Midbrain (tissue), 1 donor: ENCODE measurements around the gene PHACTR1.
A peak's percentile ranks its signal among the peaks of the same experiment; 100 is the strongest.

Experiments
- DNase-seq: peaks from one replicate; lab custom pipeline; 2025; lab: John Stamatoyannopoulos, UW

Gene PHACTR1

DNA sequence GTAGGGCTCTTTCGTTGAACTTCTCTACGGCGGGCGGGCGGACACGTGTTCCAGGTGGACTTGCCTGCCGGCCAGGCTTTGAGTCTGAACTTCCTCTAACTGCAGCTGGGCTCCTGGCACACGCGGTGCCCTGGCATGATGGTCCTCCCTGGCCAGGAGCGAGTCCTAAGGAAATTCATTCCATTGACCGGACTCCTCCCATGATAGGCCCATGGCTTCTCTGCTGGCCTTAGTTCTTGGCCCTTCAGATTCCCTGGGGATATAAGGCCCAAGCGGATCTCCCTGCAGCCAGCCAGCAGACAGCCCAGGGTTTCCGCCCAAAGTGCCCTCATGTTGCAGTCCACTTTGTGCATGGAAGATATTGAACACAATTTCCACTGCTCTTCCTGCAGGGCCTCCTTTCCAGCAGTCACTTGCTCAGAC lies 572.4 kb downstream of the PHACTR1 start:
- no peak for DNase-seq

DNA sequence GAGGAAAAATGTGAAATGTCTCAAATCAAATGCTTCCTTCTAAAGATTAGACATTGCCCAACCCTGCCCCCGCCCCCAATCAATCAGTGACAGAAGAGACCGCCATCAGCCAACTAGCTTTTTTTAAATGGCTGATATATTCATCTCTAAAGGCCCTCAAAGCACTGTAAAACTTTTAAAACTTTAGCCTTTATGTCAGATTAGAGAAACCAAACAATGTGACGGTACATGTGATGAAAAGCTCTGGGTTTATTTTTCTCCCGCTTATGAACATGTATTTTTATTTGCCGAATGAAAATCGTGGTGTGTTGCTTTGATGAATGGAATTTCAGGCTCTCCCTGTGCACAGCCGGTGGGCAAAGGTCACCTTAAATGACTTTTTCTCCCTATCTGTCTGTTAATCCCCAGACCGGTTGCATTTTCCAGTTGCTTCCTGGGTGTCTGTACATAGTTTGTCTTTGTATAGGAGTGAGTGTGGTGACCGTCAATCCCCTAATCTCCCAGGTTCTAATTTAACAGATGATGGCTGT lies 573.3 kb downstream of the PHACTR1 start:
- DNase-seq = no peak

DNA sequence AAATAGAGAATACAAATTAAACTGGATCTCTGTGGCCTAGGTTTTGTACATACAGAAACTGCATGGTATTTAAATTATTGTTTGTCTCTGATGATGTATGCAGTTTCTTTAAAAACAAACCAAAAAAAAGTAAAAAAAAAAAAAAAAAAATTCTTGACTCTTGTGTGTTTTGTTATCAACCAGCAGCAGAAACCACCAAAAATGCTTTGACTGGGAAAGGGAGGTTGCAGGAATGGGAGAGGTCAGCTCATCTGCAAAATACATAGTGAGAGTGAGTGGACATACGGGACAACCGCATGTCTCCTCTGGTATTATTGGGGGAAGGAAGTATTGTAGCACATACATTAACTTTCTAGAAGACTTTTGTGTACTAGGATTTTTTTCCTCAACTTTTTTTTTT lies 573.8 kb downstream of the PHACTR1 start:
- DNase-seq = no peak

DNA sequence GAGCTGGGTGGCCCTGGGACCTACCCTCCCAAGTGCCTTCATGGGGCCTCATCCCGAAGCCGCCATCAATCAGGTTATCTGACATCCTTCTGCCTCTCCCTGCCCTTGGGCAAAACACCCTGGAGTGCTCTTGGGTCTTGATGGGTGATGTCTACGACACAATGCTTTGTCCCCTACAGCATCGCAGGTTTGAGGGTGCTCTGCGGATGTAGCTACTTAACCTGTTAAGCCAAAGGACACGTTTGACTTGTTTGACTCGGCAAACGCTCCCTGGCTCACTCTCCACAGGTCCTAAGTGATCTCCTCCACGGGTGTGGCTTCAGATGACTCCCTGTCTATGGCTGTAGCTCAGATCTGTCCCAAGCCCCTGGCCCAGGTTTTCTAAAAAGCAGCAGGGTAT lies 576.2 kb downstream of the PHACTR1 start:
- DNase-seq = no peak

DNA sequence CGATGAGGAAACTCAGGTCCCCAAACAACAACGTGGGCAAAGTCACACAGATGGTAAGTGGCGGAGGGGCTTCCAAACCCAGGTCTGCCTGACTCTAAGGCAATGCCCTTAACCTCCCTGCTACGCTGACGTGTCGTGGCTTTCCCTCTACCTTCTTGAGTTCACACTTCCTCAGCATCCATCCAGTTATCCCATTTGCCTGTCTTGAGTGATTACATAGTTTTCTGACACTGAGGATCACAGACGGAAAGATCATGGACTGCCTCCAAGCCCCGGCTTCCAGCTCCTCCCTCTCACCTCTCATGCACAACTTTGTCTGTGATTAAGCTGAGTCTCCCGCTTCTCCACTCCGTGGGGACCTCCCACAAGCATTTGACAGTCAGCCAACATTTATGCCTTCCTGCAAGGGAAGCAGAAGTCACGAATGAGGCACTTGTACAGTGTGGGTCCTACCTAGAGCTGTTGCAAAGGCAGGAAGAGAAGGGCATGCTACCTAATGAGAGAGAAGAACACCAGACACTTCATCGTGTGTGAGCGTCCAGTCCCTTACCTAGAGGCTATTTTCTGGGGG lies 578.0 kb downstream of the PHACTR1 start:
- DNase-seq = no peak

DNA sequence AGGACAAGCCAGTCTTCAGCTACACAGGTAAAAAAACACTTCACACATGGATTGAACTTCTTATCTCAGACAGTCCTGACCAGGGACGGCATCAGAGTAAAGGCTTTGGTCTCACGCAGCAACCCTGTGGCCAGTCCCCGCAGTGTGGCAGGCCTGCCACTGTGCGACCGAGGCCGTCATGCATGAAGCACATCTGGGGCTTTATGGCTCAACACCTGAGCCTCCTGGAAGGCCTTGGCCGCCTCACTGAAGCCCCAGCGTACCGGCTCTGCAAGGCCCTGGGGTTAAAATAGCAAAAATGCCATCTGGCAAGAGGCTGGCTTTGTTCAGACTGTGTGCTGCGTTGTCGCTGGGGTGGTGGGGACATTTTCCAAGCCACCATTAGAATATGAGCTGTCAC lies 579.0 kb downstream of the PHACTR1 start:
- DNase-seq = no peak

DNA sequence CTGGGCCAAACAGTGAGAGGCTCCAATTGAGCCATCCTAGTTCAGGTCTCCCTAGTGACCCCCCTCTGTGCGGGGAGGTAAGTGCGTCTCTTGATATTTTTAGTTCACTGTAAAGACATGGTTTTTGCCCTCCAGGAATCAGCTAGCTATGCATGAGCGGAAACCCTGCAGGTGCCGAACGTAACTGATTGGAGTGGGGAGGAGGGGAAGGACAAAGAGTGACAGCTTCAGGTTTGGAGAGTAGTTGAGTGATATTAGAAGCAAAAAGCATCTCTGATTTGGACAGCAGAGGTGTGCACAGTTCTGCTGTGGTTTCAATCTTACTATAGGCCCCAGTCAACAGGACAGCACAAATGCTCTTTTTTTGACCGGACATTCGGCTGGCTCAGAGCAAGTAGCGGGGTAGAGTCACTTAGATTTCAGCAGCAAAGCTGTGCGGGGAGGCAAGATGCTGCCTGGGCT lies 580.0 kb downstream of the PHACTR1 start:
- no peak for DNase-seq

DNA sequence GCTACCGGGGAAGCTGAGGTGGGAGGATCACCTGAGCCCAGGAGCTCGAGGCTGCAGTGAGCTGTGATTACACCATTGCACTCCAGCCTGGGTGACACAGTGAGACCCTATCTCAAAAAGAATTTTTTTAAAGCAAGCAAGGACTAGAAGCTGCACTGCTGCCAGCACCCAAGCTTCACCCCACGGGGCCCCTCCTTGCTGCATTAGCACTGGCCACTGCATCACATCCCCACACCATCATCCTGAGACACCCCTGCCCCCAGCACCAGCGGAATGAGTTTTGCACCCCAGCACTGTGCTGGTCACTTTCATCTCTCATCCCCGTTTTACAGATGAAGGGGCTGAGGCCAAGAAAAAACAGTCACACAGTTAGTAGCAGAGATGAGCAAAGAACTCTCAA lies 580.8 kb downstream of the PHACTR1 start:
- DNase-seq = no peak

DNA sequence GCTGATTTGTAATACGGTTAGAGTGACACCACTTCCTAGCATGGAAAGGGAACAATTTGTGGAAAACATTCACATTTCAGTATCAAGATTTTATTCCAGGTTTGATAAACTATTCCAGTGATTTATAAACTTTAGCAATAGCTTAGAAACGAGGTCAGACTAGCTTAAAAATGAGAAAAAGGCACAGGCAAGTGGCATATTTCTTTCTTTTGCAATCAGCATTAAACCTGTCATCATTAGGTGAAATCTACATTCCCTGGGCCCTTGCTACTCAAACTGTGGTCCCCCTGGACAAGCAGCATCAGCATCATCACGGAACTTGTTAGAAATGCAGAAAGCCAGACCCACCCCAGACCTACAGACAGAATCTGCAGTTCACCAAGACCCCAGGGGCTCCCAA lies 581.9 kb downstream of the PHACTR1 start:
- no peak for DNase-seq

DNA sequence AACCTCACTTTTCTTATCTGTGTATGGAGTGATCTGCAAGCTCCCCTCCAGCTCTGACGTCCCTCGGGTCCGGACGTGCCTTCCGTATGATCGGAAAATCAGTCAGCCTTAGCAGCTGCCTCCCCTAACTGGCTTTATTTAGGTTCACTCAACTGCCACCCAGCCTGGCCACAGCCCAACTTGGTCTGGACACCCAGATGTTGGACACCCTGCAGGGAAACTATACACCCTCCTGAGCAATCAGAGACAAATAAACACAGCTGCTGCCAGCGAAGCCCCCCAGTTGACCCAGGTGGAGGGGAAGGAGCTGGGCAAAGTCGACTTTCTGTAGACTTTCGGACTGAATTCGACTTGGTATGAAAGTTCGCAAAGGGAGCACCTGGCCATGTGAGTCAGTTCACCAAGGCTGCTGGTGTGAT lies 582.8 kb downstream of the PHACTR1 start:
- no peak for DNase-seq

DNA sequence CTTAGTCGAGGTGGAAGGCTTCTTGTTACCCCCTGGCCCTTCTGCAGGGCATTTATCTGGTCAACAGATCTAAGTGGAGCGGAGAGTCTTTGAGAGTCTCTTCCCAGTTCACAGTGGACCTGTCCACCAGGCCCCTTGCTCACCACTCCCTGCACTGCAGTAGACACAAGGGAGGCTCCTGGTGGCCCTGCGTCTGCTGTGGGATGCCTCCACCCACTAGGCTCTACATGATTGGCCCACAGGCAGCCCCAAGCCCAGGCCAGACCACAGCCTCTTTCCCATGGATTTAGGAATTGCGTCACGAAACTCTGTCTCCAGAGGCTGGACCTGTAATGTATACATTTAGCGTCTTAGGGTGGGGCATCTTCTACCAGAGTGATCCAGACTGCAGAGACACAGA lies 583.4 kb downstream of the PHACTR1 start:
- no peak for DNase-seq

DNA sequence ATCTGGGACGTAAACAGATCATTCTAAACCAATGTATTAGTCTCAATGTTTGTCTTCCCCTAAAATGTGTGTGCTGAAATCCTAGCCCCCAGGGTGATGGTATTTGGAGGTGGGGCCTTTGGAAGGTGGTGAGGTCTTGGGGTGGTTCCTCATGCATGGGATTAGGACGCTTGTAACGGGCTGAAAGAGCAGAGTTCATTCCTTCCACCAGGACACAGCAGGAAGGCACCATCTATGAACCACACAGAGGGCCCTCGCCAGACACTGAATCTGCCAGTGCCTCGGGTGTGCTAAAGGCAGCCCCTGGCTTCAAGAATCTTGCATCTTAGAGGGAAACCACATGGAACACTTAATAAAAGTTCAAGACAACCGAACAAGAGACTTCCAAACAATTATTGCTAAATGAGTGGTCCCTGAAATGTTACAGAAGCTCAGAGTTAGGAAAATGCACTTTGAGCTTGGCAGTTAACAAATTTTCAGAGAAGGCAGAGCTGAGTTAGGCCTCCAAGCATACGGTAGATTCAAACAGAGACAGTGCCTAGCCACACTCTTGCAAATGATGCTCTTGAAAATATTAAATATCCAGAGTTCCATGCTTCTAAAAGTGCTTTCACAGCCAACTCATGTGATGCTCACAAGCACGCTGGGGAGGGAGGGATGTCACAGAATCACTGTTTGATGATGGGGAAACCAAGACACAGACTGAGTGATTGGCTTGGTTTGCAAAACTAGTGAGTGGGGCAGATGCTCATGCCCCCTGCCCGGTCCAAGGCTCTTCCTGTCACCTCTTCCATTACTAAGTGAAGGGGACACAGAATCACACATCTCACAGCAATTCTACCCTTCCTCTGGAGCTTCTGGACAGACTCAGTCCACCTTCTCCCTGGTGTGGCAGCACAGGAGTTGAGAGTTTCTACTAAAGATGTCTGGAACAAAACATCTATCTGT lies 584.4 kb downstream of the PHACTR1 start:
- no peak for DNase-seq

DNA sequence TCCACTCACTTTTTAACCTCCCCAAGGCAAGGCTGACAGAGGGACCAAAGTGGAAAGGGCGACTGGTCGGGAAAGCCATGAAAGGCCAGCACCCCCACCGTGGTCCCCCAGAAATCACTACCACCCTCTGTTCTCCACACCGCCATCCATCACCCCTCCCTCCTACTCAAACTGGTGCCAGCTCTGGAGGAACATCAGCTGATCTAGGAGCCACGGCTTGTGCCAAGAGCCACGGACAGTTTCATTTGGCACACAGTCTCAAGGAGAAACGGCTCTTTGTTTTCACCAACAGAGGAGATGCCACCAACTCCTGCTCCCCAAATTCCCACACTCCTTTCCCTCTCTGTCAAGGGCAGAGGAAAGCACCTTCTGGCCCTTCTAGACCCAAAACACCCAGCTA lies 585.7 kb downstream of the PHACTR1 start:
- peak; percentile 69 for DNase-seq

DNA sequence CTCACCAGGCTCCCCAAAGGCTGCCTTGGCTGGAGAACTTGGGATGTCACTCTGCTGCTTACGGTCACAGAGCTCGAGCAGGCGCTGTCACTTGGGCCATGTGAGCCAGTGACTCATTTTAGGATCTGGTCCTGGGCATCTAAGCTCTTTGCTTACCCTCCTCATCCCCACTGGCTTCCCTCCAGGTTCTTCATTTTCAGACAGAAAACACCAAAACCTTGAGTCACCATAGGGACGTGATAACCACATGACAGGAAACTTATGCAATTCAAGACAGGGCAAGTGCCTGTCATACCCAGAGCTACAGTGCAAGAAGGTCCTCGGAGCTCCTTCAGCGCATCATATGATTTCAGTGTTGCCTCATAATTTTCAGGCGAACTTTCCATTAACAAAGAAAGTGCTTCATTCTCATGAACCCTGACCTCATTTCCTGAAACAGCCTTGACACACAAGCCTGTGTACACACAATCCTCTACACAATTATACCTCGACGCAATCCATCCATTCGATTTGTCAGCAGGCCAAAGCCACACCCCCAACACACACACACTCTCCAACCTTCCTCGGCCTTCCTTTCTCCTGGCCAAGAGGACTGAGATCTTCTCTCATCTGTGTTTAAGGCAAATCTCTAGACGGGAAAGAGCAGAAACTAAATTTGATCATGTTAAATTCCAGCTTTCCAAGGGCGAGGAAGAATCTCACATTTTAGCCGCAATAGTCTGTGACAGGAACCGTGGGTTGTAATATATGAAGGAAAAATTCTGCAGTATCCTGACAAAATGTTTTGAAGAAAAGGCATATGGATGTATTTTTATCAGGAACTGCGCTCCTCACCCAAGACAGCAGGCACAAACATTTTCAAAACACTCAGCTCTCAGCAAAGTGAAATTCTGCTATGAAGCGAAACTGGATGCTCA lies 586.4 kb downstream of the PHACTR1 start:
- DNase-seq = peak; percentile 43

DNA sequence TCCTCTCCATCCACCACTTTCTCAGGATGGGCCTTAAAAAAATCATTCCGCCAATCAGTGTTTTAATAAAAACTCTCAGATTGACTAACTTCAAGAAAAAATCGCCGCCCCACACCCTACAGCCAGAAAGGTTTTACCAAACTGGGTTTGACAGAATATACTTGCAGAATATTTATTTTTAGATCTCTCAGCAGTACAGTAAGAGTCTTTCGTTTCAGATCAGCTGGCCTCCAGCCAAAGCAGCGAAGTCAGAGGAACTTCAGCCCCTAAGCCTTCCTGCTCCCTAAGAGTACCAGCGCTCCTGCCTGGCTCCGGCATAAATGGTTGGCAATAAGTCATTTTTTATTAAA lies 587.1 kb downstream of the PHACTR1 start:
- DNase-seq = peak; percentile 41

DNA sequence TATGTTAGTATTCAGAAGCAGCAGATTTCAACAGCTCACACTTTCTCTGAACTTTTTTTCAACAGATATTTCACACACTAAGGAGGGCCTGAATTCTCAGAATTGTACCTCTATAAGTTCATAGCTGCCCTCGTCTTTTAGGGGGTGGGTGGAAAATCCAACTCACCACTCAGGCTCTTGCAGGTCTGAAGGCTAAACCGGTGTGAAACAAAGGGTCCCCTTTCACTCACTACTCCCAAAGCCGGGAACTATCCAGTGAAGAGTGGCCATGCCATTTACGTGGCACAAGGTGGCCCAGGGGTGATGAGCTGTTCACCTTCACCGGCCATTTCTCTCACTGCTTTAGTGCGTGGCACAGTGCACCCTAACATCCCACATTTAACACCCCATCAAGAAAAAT lies 587.5 kb downstream of the PHACTR1 start:
- DNase-seq = no peak

DNA sequence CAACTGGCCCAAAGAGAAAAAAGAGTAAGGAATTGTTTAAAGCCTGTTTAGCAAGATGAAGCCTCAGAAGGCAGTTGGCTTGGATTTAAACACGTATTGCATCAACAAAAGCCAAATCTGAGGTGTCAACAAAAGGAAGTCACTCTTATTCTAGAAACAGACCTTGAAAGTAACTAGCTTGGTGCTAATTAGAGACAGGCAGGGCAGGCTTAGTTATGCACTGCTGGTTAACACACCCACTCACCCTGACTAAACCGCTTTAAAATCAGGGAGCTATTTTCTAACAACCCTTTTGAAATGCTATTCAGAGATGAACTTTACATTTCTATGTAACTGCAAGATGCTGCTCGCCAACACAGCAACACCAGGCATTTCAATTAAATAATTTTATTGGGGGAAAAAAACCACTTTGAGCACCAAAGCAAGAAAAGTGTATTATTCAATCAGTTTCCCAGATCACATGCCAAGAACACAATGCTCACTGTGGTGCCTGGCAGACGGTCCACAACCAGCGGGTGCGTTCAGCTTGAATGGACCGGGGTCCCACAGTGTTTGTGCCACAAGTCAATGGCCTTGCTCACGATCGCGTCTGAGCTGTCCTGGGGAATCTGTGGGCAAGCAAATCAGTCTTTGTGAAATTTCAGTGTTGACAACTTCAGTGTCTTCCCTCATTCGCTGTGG lies 588.2 kb downstream of the PHACTR1 start:
- peak; percentile 9 for DNase-seq

DNA sequence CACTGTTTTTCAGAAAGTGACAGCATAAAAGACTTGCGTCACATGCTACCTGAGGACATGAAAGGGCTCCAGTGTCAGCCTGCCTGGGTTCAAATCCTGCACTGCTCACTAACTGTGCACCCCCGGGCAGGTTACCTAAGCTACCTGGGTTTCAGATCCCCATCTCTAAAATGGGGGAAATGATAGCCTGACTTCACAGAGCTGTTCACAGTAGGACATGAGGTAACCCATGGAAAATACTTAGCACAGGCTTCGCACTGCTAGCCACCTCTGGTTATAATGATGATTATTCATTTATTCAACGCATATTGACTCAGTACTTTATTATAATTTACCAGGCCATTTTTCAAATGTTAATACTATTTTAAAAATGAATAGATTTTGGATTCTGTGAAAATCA lies 588.7 kb downstream of the PHACTR1 start:
- DNase-seq = no peak

DNA sequence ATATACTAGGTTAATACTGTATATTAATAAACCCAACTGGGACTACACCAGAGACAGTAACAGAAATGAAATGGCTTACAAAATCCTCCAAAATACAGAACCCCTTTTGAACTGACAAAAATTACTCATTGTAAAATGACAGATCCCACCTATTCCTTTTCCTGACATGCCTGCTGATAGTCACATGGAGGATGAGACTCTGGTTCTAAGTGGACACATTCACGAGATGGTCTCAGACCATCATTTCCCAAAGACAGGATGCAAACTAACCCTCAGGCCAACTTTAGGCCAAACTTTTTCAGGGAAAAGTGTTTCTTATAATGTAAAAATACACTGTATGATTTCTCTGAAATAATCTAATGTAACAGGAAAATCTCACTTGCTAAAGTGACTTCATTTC lies 589.2 kb downstream of the PHACTR1 start:
- no peak for DNase-seq

DNA sequence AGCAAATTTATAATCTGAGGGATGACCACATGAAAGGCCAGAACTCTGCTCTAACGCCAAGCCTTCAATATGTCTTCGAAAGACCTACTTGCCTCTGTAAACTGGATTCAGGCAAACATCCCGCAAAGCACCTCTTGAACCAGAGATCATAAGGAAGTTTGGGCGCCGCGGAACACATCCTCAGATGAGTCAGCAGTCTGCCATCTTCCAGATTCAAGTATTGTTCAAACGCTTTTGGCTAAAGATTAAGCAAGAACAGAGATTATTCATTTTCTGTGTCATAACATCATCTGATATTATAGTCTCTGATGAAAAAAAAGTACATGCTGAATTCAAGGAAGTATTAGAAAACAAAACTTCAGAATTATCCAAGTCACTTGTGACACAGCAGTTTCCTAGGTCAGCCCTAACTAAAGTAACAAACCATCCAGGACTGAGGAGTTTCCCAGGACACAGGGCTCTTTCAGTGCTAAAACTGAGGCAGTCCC lies 591.0 kb downstream of the PHACTR1 start:
- no peak for DNase-seq

DNA sequence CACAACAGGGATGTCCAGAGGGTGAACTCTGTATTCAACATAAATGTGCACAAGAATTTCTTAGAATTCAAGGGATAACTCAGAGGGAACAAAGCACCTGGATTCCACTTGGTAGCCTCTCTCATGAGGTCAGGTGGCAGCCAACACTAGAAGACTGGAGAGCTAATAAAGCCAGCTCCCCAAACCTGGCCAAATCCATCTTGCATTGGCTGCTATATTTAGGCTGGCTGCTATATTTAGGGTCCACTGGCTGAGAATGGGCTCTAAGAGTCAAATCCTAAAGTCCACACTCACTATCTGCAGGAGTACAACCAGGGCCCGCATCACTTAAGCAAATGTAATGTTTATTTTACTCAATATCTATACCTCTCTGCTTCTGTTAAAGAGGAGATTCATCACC lies 591.8 kb downstream of the PHACTR1 start:
- no peak for DNase-seq
